ENCODE data around the gene LAMB3. TPM values are rescaled to one million over a fixed set of nuclear protein-coding genes. Genes with fewer than 3 reads are reported as not detected.

LAMB3 gene
- total RNA-seq, 2 experiments from 2014 or later, result 0.25 to 0.31 TPM

DNA sequence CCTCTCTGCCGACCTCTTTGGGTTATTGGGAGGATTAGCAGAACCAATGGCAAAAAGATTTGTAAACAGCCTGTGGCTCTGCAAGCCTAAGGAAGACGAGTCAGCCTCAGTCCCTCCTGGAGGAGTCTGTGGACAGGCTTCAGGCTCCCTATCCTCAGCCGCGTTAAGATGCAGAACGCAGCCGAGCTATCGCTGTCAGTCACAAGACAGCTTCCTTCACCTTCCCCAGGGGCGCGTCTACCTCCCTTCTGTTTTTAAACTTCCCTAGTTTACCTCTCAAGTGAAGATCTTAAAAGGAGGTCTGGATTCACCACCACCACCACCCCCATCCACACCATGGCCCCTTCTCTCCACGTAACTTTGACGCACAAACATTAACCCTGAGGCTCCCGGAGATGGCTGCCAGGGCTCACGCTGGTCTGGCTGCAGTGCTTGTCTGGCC, 68.0 kb downstream of the LAMB3 start:
- Histone ChIP-seq H3K36me3 (ENCODE audit: insufficient read depth, low read length) (no peaks in the 10 kb centered on the region), H3K9me3 (ENCODE audit: control insufficient read depth in 1 of 2, insufficient read depth in 1 of 2, low read length in 2 of 2) (peaks cover 0 to 4% of the 10 kb centered on the region in 2 experiments), H3K27me3 (ENCODE audit: control insufficient read depth in 1 of 2, insufficient read depth in 2 of 2, low read length in 2 of 2) (peaks cover 32 to 57% of the 10 kb centered on the region in 2 experiments), H3K27ac (ENCODE audit: low read depth in 1 of 2, low read length in 2 of 2) (no peak overlapping the region), H3K4me3 (ENCODE audit: low read length) (no peak overlapping the region), H3K4me1 (ENCODE audit: insufficient read depth, low read length) (peaks cover 10% of the 10 kb centered on the region)
- no peak for DNase-seq
- Mint-ChIP-seq H3K36me3 (ENCODE audit: low read depth) (no peaks in the 10 kb centered on the region), H3K27me3 (peaks cover 16% of the 10 kb centered on the region), H3K9me3 (no peaks in the 10 kb centered on the region), H3K27ac (no peak overlapping the region), H3K4me1 (ENCODE audit: low read depth) (no peaks in the 10 kb centered on the region), H3K4me3 (no peak overlapping the region)
- POLR2A ChIA-PET, result no interaction called here
- intact Hi-C loops (cut with DNase I, micrococcal nuclease), result no loop called here
- TF ChIP-seq, protein P1, sequence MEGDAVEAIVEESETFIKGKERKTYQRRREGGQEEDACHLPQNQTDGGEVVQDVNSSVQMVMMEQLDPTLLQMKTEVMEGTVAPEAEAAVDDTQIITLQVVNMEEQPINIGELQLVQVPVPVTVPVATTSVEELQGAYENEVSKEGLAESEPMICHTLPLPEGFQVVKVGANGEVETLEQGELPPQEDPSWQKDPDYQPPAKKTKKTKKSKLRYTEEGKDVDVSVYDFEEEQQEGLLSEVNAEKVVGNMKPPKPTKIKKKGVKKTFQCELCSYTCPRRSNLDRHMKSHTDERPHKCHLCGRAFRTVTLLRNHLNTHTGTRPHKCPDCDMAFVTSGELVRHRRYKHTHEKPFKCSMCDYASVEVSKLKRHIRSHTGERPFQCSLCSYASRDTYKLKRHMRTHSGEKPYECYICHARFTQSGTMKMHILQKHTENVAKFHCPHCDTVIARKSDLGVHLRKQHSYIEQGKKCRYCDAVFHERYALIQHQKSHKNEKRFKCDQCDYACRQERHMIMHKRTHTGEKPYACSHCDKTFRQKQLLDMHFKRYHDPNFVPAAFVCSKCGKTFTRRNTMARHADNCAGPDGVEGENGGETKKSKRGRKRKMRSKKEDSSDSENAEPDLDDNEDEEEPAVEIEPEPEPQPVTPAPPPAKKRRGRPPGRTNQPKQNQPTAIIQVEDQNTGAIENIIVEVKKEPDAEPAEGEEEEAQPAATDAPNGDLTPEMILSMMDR (IDR thresholded peaks at IDR 0.05), result no peak
- CTCF ChIA-PET, result no interaction called here
- no peak for ATAC-seq (ENCODE audit: poor library complexity)

DNA sequence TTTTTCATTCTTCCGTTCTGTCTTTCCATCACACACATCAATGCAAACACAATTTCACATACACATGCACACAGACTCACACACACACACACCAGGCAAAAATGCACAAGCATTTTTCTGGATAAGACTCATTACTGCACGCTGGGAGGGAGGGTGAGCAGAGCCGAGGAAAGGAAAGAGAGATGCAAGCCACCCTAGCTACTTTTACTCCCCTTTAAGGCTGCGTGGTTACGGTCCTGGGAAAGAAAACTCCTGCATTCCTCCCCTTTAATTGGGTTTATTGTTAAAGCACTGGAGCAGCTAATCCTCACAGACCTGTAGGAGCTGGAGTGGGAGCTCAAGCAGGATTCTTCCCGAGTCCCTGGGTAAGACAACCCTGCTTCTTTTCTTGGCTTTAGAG, 68.8 kb downstream of the LAMB3 start, which contains the start of gene CAMK1G:
CAMK1G (plus strand) TSS at position 307 of the 400 bp plus-strand sequence. CDS start 11,270 bp downstream, outside the sequence.
- TF ChIP-seq, protein P1 (IDR thresholded peaks at IDR 0.05), result no peak
- H3K4me3 ChIP-seq (ENCODE audit: low read length), result no peak within 1 kb of the TSS
- H3K9me3 ChIP-seq (ENCODE audit: control insufficient read depth in 1 of 2, insufficient read depth in 1 of 2, low read length in 2 of 2), result peaks cover 0 to 4% of the 10 kb centered on the region in 2 experiments
- Mint-ChIP-seq H3K27me3 (peaks cover 16% of the 10 kb centered on the region), H3K9me3 (no peaks in the 10 kb centered on the region), H3K27ac (no peak within 1 kb of the TSS), H3K36me3 (ENCODE audit: low read depth) (no peaks in the 10 kb centered on the region), H3K4me1 (ENCODE audit: low read depth) (no peaks in the 10 kb centered on the region), H3K4me3 (no peak within 1 kb of the TSS)
- intact Hi-C loops (cut with DNase I, micrococcal nuclease), result no loop called here
- CTCF ChIA-PET, result no interaction called here
- POLR2A ChIA-PET, result no interaction called here
- no peak within 1 kb of the TSS for H3K27ac ChIP-seq (ENCODE audit: low read depth in 1 of 2, low read length in 2 of 2)
- peaks cover 10% of the 10 kb centered on the region for H3K4me1 ChIP-seq (ENCODE audit: insufficient read depth, low read length)
- peaks cover 32 to 57% of the 10 kb centered on the region in 2 experiments for H3K27me3 ChIP-seq (ENCODE audit: control insufficient read depth in 1 of 2, insufficient read depth in 2 of 2, low read length in 2 of 2)
- H3K36me3 ChIP-seq (ENCODE audit: insufficient read depth, low read length), result no peaks in the 10 kb centered on the region
- no peak for DNase-seq
- no peak for ATAC-seq (ENCODE audit: poor library complexity)

- no peaks in the 10 kb centered on the region for H3K4me1 Mint-ChIP-seq (ENCODE audit: low read depth)
- H3K36me3 Mint-ChIP-seq (ENCODE audit: low read depth), result no peaks in the 10 kb centered on the region
- ChIA-PET POLR2A (no interaction called here), CTCF (interaction anchor here (1.0 kb wide), 1 partner anchor 11 kb away, joined by 3 read pairs; no protein-coding TSS in a partner anchor)
- Histone ChIP-seq H3K36me3 (ENCODE audit: insufficient read depth, low read length) (no peaks in the 10 kb centered on the region), H3K27me3 (ENCODE audit: control insufficient read depth in 1 of 2, insufficient read depth in 2 of 2, low read length in 2 of 2) (peaks cover 29 to 47% of the 10 kb centered on the region in 2 experiments), H3K27ac (ENCODE audit: low read depth in 1 of 2, low read length in 2 of 2) (no peak overlapping the region), H3K4me3 (ENCODE audit: low read length) (no peak overlapping the region), H3K4me1 (ENCODE audit: insufficient read depth, low read length) (peaks cover 5% of the 10 kb centered on the region), H3K9me3 (ENCODE audit: control insufficient read depth in 1 of 2, insufficient read depth in 1 of 2, low read length in 2 of 2) (peaks cover 0 to 1% of the 10 kb centered on the region in 2 experiments)
- no peaks in the 10 kb centered on the region for H3K9me3 Mint-ChIP-seq
- ATAC-seq (ENCODE audit: poor library complexity) (no peak), DNase-seq (no peak)
- no peak overlapping the region for H3K27ac Mint-ChIP-seq
- TF ChIP-seq, protein P1 (IDR thresholded peaks at IDR 0.05), result no peak
- no peaks in the 10 kb centered on the region for H3K27me3 Mint-ChIP-seq
- no peak overlapping the region for H3K4me3 Mint-ChIP-seq
- intact Hi-C loops (cut with DNase I, micrococcal nuclease), result no loop called here
Measured at GRCh38 chr1:209580577-209580976, 71.6 kb downstream of the LAMB3 start.
